T-helper 2 cell treated with Interferon-gamma antibody and Interleukin-4, amounts not matched to agents 100 ng/mL and 5 ng/mL, for 36 hours (primary cell): ENCODE measurements around the gene CHRNB2. TPM values are rescaled to one million over a fixed set of nuclear protein-coding genes. Genes with fewer than 3 reads are reported as not detected.
"Not testable (repeated sequence)": the region's sequence is repeated elsewhere in the genome, so short reads cannot be mapped to it uniquely, and the experiment has no call there.

Experiments used
- intact Hi-C: fragments of 100-400 bp; cut with micrococcal nuclease; formaldehyde crosslinking; loops from one replicate; pipeline ENCODE4 v1.15.1; 2023
- total RNA-seq: library from RNA; stranded (reverse); gene quantifications from 2 replicates; pipeline ENCODE4 v1.2.3, GENCODE V29; 2022

Gene CHRNB2, protein sequence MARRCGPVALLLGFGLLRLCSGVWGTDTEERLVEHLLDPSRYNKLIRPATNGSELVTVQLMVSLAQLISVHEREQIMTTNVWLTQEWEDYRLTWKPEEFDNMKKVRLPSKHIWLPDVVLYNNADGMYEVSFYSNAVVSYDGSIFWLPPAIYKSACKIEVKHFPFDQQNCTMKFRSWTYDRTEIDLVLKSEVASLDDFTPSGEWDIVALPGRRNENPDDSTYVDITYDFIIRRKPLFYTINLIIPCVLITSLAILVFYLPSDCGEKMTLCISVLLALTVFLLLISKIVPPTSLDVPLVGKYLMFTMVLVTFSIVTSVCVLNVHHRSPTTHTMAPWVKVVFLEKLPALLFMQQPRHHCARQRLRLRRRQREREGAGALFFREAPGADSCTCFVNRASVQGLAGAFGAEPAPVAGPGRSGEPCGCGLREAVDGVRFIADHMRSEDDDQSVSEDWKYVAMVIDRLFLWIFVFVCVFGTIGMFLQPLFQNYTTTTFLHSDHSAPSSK
- not detected in 2 replicates for total RNA-seq

DNA sequence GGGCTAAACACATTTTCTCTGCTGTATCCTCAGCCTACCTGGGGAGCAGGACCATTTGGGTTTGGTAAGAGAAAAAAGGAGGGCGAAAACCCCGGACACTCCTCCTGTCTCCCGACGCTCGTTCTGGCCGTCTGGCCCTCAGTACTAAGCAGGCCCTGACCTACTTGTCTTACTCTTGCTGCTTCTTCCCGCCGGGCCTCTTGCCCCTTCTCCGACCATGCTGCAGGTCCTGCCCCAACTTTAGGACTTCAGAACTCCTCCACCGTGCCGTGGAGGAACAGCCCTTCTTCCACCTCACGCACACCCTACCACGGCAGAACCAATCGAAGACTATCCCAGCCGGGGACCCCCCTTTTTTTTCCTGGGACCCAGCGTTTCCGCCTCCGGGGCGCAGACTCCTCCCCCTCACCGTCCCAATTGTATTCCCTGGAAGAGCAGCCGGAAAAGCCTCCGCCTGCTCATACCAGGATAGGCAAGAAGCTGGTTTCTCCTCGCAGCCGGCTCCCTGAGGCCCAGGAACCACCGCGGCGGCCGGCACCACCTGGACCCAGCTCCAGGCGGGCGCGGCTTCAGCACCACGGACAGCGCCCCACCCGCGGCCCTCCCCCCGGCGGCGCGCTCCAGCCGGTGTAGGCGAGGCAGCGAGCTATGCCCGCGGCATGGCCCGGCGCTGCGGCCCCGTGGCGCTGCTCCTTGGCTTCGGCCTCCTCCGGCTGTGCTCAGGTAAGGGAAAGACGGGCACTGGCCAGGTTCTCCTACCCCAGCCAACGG, at the start of gene CHRNB2:
Gene CHRNB2 (plus strand): TSS at position 393 of the 771 bp plus-strand sequence. CDS start 267 bp downstream, at position 660.
- intact Hi-C loops, result loop anchor here (1.0 kb wide), 1 partner anchor 8 kb away; no protein-coding TSS in a partner anchor

DNA sequence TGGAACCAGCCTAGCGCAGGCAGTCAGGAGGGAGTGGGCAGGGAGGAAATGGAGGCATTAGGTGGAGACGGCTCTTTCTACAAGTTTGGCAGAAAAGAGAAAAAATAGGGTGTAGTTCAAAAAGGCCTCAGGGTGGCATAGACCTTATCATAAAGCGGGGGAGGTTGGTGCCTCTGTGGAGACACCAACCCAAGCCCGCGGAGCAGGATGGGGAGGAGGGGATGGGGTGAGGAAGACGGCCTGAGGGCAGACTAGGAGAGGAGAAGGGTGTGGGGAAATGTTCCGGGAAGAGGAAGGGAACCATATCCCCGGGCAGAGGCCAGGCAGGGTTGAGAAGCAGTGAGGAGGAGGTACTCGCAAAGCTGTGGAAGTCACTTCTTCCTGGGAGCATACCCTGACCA, 48.0 kb upstream of the CHRNB2 start:
- intact Hi-C loops, result no loop called here

DNA sequence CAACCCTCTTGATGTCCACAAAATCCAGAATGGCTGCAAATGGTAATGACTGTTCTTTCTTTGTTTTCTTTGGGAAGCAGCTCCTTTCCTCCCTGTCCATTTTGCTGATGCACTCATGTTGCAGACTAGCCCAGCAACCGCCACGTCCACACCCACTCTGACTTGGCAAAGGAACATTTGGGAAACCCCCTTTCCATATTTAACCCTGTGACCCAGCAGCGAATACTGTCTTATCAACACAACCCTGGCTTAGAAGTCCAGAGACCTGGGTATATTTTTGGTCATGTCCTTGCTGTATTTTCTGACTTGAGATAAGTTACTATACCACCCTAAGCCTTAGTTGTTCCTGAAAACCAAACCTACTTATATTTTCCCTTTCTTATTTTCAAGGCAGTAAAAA, 47.2 kb upstream of the CHRNB2 start:
- intact Hi-C loops, result no loop called here

DNA sequence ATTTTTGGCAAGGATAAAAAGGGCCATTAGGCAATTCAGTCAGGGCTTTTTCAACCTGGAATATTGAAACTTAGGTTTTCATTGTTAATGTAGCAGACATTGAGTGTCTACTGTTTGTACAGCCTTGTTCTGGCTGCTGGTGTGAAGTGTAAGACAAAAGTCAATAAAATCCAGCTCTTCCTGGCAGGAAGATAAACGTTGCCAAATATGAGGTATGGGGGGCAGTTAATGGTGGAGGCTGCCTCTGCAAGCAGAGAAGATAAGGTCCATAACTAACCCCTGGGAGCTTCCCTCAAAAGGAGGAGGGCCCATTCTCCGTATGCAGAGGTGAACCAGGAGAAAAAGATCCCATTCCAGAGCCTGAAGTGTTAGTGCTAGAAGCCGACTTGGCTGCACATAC, 45.9 kb upstream of the CHRNB2 start:
- intact Hi-C loops, result no loop called here

DNA sequence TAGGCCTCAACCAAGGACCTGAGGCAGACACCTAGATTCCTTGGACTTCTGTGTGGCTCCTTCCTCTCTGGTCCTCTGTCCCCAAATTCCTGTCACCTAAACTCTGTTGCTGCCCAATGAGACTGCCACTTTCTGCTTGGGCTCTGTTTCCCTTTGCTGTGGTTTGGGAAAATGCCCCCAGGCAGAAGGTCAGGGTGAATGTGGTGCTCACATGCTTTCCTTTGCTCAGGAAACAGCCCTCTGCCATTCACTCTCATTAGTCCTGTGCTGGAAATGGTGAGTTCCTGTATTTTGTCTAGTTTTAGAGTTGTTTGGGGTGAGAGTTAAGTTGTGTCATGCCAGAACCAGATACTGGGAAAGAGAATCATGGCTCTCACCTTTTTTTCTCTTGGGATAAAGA, 42.7 kb upstream of the CHRNB2 start:
- intact Hi-C loops, result no loop called here

DNA sequence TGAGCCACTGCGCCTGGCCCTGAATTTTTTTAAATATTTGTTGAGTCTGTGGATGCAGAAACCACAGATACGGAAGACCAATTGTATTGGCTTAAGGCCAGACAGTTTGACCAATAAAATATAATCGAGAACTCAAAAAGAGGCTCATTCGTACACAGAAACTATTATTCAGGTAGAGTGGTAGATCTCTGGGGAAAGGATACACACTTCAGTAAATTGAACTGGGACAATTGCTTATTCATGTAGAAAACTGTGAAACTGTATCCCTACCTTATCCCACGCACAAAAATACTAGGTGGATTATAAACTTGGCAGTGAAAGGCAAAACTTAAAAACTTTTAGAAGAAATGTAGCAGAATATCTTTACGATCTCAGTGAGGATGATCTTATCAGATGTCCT, 40.4 kb upstream of the CHRNB2 start:
- intact Hi-C loops, result no loop called here

DNA sequence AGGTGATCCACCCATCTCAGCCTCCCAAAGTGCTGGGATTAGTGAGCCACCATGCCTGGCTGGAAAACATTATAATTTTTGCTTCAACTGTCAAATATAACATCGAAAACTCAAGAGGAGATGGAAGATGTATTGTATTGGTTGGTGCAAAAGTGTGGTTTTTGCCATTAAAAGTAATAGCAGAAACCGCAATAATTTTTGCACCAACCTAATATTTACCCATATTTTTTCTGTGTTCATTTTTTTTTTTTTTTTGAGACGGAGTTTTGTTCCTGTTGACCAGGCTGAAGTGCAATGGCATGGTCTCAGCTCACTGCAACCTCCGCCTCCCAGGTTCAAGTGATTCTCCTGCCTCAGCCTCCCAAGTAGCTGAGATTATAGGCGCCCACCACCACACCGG, 38.3 kb upstream of the CHRNB2 start:
- intact Hi-C loops, result no loop called here

DNA sequence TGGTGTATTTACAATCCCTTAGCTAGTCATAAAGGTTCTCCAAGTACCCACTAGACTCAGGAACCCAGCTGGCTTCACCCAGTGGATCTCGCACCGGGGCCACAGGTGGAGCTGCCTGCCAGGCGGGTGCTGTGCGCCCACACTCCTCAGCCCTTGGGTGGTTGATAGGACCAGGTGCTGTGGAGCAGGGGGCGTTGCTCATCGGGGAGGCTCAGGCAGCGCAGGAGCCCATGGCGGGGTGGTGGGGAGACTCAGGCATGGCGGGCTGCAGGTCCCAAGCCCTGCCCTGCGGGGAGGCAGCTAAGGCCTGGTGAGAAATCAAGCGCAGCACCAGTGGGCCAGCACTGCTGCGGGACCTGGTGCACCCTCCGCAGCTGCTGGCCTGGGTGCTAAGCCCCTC, 35.6 kb upstream of the CHRNB2 start:
- intact Hi-C loops, result not testable (repeated sequence)

DNA sequence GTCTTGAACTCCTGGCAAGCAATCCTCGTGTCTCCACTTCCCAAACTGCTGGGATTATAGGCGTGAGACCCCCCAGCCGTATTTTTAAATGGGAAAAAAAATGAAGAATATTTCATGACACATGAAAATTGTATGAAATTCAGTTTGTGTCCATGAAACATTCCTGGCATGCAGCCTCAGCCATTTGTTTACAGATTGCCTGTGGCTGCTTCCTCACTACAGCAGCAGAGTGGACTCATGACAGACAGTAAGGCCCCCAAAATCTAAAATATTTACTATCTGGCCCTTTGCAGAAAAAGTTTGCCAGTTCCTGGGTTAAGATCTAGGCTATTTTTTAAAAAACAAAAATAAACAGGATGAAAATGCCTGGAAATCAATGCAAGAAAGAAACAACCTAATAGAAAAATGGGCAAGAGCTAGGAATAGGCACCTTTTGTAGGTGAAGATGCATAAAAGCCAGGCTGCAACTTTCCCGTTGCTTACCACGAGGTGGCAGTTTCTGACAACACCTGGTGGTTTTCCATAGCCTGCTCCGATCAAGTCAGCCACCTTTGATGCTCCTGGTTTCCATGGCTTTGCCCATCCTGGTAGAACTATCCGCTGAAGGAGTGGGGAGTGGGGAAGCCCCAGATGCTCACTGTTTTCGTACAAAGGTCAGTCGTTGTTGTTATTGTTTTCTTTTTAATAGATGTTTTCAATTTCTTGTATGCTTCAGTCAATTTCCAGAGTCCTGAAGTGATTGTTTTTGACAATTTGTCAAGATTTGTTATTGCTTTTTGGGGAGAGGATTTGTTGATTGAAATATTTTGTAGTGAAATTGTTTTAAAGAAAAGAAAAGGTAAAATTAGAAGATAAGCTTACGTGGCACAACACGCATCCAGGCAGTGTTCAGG, 33.4 kb upstream of the CHRNB2 start:
- intact Hi-C loops, result no loop called here

DNA sequence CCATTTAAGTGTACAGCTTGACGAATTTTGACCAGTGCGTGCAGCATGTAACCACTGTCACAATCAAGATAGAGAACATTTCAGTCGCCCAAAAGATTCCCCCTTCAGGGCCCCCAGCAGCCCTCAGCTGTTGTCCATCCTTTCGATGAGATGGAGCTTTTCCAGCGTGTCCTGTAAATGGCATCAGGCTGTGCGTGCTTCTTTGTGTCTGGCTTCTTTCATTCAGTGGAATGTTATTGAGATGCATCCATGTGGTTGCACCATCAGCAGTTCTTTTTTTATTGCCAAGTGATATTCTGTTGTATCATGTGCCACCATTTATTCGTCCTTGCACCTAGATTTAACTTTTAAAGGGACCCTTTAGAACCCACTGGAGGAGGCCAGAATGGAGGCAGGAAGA, 31.0 kb upstream of the CHRNB2 start:
- intact Hi-C loops, result no loop called here

DNA sequence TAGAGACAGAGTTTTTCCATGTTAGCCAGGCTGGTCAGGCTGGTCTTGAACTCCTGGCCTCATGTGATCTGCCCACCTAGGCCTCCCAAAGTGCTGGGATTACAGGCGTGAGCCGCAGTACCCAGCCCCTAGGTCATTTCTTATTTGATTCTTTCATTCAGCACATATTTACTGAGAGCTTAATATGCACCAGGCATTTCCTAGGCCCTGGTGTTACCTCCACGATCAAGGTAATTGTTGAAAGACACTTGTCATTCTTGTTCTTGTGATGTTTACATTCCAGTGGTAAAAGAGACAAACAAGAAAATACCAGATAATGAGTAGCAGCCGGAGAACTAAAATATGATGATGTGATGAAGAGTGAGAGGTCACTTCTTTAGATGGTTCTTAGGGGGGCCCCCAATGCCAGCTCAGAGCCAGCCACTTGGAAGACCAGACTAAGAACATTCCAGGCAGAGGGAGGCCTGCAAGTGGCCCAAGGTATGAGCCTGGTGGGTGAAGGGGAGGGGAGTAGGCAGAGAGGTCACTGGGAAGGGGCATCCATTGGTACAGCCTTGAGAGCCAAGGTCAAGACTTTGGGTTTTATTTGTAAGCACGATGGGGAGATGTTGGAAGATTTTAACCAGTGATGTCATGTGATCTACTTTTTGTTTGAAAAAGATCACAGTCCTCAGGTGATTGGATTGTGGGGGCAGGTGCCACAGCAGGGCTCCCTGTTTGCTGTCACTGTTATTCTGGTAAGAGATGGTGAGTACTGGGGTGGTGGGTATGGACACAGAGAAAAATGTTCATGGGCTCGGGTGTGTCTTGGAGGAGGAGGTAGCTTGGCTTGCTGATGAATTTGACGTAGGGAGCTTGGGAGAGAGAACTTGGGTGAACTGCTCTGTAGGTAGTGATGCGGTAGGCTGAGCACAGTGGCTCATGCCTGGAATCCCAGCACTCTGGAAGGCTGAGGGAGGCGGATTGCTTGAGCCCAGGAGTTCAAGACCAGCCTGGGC, 27.8 kb upstream of the CHRNB2 start:
- intact Hi-C loops, result no loop called here

DNA sequence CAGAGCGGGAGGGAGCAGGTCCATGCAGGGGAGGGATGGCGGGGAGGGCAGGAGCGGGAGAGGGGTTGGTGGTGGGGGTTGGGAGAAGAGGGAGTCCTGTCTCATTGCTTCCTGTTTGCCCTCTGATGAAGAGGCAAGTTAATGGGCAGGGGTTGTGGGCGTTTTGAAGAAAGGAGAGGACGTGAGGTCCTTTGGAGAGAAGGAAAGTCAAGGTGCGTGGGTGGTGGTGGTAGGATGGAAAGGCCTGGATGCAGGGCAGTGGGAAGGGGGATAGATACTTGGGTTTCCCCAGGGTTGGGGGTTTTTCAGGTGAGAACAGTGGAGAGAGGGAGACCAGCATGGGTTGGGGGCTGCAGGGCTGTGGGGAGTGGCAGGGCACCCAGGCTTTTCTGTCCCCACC, 26.3 kb upstream of the CHRNB2 start:
- intact Hi-C loops, result no loop called here

DNA sequence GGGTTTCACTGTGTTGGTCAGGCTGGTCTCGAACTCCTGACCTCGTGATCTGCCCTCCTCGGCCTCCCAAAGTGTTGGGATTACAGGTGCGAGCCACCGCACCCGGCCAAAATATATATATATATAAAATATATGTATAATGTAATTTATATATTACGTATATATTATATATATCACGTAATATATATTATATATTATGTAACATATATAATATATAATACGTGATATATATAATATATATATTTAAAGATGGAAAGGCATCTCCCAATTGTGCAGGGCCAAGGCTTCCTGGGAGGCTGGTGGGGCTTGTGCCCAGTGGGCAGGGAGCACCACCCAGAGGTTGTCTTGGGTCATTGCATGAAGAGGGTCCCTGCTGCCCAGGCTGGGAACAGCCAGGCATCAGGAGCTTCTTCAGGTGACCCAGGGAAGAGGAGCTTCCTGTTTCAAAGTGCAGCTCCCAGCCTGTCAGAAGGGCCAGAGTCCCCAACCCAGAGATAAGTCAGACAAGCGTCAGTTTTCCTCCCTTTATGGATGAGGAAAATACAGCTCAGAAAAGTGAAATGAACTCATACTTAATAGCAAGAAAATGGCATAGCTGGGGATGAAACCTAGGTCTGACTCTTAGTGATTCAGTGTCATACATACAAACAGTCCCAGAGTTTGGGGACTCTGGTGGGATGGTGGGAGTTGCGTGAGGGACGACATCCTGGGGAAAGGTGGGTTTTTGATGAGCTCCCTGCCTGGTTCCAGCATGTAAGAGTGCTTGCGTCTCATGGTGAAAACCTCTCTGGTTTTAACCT, 21.1 kb upstream of the CHRNB2 start:
- intact Hi-C loops, result loop anchor here (1.0 kb wide), 1 partner anchor 66 kb away; no protein-coding TSS in a partner anchor

DNA sequence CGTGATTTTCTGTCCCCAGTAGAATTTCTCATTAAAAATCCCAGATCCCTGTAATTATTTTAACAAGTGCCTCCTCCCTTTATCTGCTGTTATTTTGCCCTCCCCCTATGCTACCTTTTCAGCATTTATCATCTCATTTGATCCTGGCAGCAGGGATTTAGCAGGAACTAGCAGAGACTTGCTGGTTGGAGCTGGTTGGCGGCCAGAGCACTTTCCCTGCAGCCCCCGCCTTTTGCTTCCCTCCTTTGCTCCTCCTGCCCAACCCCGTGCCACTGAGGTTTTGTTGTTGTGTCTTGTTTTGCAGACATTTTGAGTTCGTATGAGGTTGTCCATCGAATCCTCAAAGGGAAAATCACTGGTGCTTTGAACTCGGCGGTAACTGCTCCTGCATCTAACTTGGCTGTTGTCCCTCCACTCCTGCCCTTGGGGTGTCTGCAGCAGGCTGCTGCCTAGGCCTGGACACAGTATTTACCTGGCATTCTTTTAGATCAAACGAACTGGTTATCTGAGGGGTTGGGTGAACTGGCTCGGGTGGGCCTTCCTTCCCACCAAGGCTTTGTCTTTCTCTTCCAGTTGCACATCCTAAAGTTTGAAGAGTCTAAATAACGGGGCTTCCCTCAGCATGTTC, 20.4 kb upstream of the CHRNB2 start:
- intact Hi-C loops, result no loop called here

DNA sequence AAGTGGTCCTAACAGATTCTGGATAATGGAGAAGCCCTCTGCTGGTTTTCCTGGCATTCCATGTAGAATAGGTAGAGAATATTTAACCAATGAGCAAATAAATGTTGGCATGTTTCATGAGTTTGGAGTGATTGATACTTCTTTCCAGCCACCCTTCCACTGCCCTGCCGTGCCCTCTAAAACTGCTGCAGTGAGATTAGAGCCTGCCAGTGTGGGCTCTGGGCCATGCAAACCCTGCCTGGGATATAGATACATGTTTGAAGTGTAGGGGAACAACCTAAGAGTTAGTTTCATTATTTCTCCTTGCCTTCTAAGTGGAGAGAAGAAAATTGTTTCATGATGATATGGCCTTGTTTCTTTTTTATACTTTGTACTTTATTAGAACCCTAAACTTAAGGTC, 19.6 kb upstream of the CHRNB2 start:
- intact Hi-C loops, result no loop called here

DNA sequence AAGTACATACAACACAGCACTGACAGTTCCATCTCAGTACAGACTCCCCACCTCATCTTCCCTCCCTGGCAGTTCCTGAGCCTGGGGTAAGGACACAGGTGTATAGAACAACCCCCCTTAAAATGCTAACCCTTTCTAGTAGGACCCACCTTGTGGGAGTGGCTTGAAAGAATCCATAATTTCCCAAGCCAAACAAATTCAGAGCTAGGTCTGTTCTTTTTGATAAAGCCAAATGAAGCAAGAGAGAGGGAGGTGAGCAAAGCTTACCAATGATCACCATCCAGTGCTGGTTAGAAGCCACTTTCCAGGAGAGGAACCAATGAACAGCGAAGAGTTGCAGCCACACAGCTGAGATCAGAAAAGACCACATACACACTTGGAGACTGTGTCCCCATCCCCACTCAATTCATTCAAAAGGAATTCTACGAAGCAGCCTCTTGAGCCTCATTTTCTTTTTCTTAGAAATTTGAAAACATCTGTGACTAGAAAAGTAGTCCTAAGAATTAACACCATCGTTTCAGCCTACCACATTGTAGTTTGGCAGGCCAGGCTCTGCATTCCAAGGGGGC, 18.3 kb upstream of the CHRNB2 start:
- intact Hi-C loops, result no loop called here

DNA sequence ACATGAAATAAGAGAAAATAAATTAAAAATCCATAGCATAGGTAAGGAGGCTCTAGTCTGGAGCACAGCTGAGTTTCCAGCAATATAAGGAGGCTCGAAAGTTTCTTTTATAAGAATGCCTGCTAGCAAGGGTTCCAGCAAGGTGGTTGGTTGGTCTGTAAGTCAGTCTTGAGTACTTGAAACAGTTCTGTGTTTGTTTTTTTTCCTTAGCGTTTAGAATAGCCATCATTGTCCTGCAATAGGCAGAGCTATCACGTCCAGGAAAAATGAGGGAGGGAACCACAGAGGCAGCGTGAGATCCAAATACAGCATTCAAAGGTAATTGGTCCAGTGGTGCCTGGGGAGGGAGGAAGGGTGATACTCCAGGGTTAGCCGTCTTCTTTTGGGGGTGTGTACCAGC, 17.5 kb upstream of the CHRNB2 start:
- intact Hi-C loops, result no loop called here

DNA sequence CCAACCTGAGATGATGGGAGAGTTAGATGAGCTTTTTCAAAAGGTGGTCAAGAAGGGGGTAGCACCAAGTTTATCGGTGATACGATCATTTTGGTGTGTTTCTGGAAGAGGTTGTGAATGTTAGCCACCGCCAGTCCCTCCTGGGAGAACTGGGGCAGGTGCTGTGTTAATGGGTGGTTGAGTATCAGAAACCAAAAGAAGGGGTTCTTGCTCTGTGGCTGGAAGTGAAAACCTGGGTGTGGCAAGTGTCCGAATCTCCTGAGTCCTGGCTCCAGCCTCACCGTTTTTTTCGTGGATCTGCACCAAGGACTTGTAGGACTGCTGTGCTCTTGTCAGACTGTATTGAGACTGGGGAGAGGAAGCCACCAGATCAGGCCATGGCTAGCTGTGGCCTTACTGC, 16.9 kb upstream of the CHRNB2 start:
- intact Hi-C loops, result no loop called here

DNA sequence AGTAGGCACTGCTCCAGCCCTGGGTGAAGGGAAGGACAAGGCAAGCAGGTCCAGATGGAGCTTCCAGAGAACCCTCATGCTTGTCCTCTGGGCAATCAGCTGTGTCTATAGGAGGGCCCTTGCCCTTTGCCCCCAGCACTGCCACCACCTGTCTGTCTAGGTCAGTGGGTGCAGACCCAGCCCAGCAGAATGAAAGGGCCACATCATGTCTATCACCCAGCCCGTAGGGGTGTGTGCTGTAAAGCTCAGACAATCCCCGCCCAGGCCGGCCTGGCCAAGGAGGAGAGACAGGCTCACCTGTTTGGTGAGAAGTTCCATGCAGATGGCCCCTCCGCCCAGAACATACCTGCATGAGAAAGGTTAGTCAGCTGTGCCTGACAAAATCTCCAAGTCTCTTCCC, 16.1 kb upstream of the CHRNB2 start:
- intact Hi-C loops, result no loop called here
